HCT116 (cell line): ENCODE data around the gene SLC27A1. TPM values are rescaled to one million over a fixed set of nuclear protein-coding genes. Genes with fewer than 3 reads are reported as not detected.

ENCODE experiments used
- ATAC-seq: fragments of 200-7000 bp; cut with Tn5 transposase; 2 replicates; pipeline ENCODE4 v1.9.1; 2020; ENCODE audit warnings: mild to moderate bottlenecking, moderate library complexity
- BruUV-seq: library from RNA; stranded (reverse); fragments of 400-500 nt; replicated peaks from 2 replicates; lab custom pipeline; 2021; lab: Mats Ljungman, UMichigan
- CTCF ChIA-PET: fragments of 300-600 bp; sonication (Branson Sonifier 250); formaldehyde crosslinking; loops from one replicate; lab custom pipeline; 2021; ENCODE audit warnings: antibody characterized with exemption; lab: Charles Lee
- POLR2A ChIA-PET: fragments of 300-600, 350-600 bp; sonication (Branson Sonifier 250); formaldehyde crosslinking; loops from one replicate; lab custom pipeline; 2021; ENCODE audit warnings: antibody characterized with exemption; lab: Charles Lee
- RAD21 ChIA-PET, 2 experiments: fragments of 300-600 bp; sonication (Branson Sonifier 250); formaldehyde crosslinking; loops; one replicate each; lab custom pipeline; 2023; ENCODE audit warnings: low total read pairs in 2 of 2; ENCODE audit not compliant: uncharacterized antibody in 2 of 2, unreplicated experiment in 2 of 2, low non-redundant PET in 1 of 2; lab: Charles Lee
- DNase-seq: peaks from one replicate; pipeline ENCODE4 v3.0.0-alpha.2; 2010; ENCODE audit warnings: low read depth, low spot score
- H2AFZ ChIP-seq: fragments of 200-600 bp; shearing (Covaris generic), sonication (generic); 2 replicates; pipeline ENCODE4 v1.6.1; 2017; ENCODE audit warnings: low read depth, mixed run types, mixed read lengths, antibody characterized with exemption, low read length; ENCODE audit not compliant: poor library complexity, severe bottlenecking
- H3K27ac ChIP-seq: 2 replicates; pipeline ENCODE4 v1.5.1; 2012; ENCODE audit warnings: low read depth, low read length
- H3K27me3 ChIP-seq: fragments of 200-600 bp; sonication (generic); 2 replicates; pipeline ENCODE4 v1.6.1; 2016; ENCODE audit warnings: mixed run types, low read length, mixed read lengths; ENCODE audit not compliant: insufficient read depth
- H3K36me3 ChIP-seq, 2 experiments: fragments of 200-500 bp in 1 of 2; fragments of 200-600 bp in 1 of 2; sonication (Bioruptor generic) in 1 of 2; sonication (generic) in 1 of 2; 2 replicates each; pipeline versions ENCODE4 v1.5.1 to v1.6.1; 2014 to 2016; ENCODE audit warnings: low read length in 2 of 2, inconsistent platforms in 1 of 2, mixed read lengths in 1 of 2, mixed run types in 1 of 2; ENCODE audit not compliant: insufficient read depth in 2 of 2, control insufficient read depth in 1 of 2
- H3K4me1 ChIP-seq, 2 experiments: fragments of 200-600 bp in 1 of 2; sonication (generic) in 1 of 2; 2 replicates each; pipeline versions ENCODE4 v1.5.1 to v1.6.1; 2012 to 2017; ENCODE audit warnings: low read length in 2 of 2, inconsistent platforms in 1 of 2, mild to moderate bottlenecking in 1 of 2, mixed read lengths in 1 of 2, mixed run types in 1 of 2, moderate library complexity in 1 of 2; ENCODE audit not compliant: insufficient read depth in 2 of 2, control insufficient read depth in 1 of 2
- H3K4me2 ChIP-seq: fragments of 200-600 bp; sonication (generic); 2 replicates; pipeline ENCODE4 v1.6.1; 2017; ENCODE audit warnings: mixed run types, low read length, mixed read lengths
- H3K4me3 ChIP-seq, 2 experiments: fragments of 200-600 bp in 1 of 2; sonication (generic) in 1 of 2; replicated peaks in 1 of 2; 2 replicates each; pipeline ENCODE4 v1.5.1; 2011 to 2016; ENCODE audit warnings: low read length in 2 of 2, control low read depth in 1 of 2, low read depth in 1 of 2, mild to moderate bottlenecking in 1 of 2, mixed read lengths in 1 of 2, mixed run types in 1 of 2
- H3K79me2 ChIP-seq: fragments of 200-600 bp; sonication (generic); 2 replicates; pipeline ENCODE4 v1.6.1; 2017; ENCODE audit warnings: mild to moderate bottlenecking, mixed run types, low read length, moderate library complexity, mixed read lengths; ENCODE audit not compliant: insufficient read depth
- H3K9ac ChIP-seq: fragments of 200-600 bp; sonication (generic); 2 replicates; pipeline ENCODE4 v1.6.1; 2016; ENCODE audit warnings: low read length, mixed read lengths
- H3K9me2 ChIP-seq: fragments of 200-600 bp; sonication (generic), shearing (Covaris generic); 2 replicates; pipeline ENCODE4 v1.6.1; 2017; ENCODE audit warnings: mixed run types, mild to moderate bottlenecking, moderate library complexity; ENCODE audit not compliant: insufficient read depth
- H3K9me3 ChIP-seq, 2 experiments: fragments of 200-500 bp in 1 of 2; fragments of 200-600 bp in 1 of 2; sonication (Bioruptor generic) in 1 of 2; sonication (generic) in 1 of 2; 2 replicates each; pipeline ENCODE4 v1.6.1; 2014 to 2017; ENCODE audit warnings: low read length in 2 of 2, mixed read lengths in 2 of 2, inconsistent platforms in 1 of 2, low read depth in 1 of 2, mild to moderate bottlenecking in 1 of 2, mixed run types in 1 of 2, moderate library complexity in 1 of 2; ENCODE audit not compliant: control insufficient read depth in 1 of 2, insufficient read depth in 1 of 2
- H4K20me1 ChIP-seq: fragments of 200-600 bp; sonication (generic), shearing (Covaris generic); 2 replicates; pipeline ENCODE4 v1.6.1; 2017; ENCODE audit warnings: mixed run types, mild to moderate bottlenecking, moderate library complexity; ENCODE audit not compliant: insufficient read depth
- CEBPB ChIP-seq: IDR thresholded peaks from 2 replicates; pipeline ENCODE4 v1.6.1; 2012; ENCODE audit warnings: low read depth
- SRF ChIP-seq: IDR thresholded peaks from 2 replicates; pipeline ENCODE4 v1.6.1; 2012; ENCODE audit warnings: low read depth
- TCF7L2 ChIP-seq: IDR thresholded peaks from 2 replicates; pipeline ENCODE4 v1.7.0; 2011; ENCODE audit warnings: borderline replicate concordance, inconsistent platforms; ENCODE audit not compliant: insufficient read depth, insufficient read length; ENCODE audit errors: extremely low read depth
- ZNF274 ChIP-seq: fragments of 200-500 bp; sonication (Bioruptor generic); IDR thresholded peaks from 2 replicates; pipeline ENCODE4 v1.6.1; 2014; ENCODE audit warnings: mild to moderate bottlenecking, low read depth, low read length, inconsistent platforms
- intact Hi-C: fragments of 100-400 bp; cut with micrococcal nuclease; formaldehyde crosslinking; loops from 2 replicates; pipeline ENCODE4 v1.10.0; 2022
- total RNA-seq: library from RNA; stranded (reverse); gene quantifications from one replicate; pipeline ENCODE4 v1.2.1, GENCODE V29; 2021; ENCODE audit not compliant: unreplicated experiment
- TF ChIP-seq, protein P1 (sequence below), 3 experiments: fragments of 200-600 bp in 1 of 3; sonication (generic) in 1 of 3; IDR thresholded peaks in 2 of 3; conservative IDR thresholded peaks in 1 of 3; 2 replicates each; pipeline ENCODE4 v1.5.1; 2012 to 2017; ENCODE audit warnings: low read depth in 2 of 3, low read length in 2 of 3, antibody characterized with exemption in 1 of 3, borderline replicate concordance in 1 of 3, control low read depth in 1 of 3, mild to moderate bottlenecking in 1 of 3, mixed read lengths in 1 of 3, mixed run types in 1 of 3, moderate library complexity in 1 of 3; ENCODE audit not compliant: insufficient read depth in 1 of 3
- TF ChIP-seq, protein P2 (sequence below): IDR thresholded peaks from 2 replicates; pipeline ENCODE4 v1.6.1; 2011; ENCODE audit warnings: mild to moderate bottlenecking, low read length, moderate library complexity; ENCODE audit not compliant: insufficient replicate concordance; ENCODE audit errors: extremely low read depth
- TF ChIP-seq, protein P3 (sequence below): IDR thresholded peaks from 2 replicates; pipeline ENCODE4 v1.6.1; 2012

Gene SLC27A1
- total RNA-seq, 1 experiment from 2014 or later = 22.5 TPM

DNA sequence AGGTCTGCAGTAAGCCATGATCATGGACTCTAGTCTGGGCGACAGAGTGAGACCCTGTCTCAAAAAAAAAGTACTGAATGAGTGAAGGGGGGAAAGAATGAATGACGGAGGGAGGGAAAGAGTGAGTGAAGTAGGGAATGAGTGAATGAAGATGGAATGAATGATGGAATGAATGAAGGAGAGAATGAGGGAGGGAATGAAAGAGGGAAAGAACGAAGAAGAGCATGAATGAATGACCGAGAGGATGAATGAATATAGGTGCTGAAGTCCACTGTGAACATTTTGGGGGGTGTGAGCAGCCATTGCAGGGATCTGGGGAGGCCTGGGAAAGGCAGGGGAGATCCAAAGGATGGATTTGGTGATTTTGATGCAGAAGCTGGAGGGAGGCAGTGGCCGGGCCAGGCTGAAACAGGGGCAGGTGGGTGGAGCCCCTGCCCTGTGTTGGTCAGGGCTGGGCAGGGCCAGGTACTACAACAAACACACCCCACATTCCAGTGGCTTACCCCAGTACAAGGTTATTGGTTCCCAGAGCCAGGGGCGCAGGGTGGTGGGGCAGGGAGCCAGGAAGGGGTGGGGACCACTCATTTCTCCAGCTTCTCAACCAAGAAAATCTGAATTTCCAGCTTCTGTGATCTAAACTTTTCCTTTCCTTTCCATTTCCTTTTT lies 14.3 kb downstream of the SLC27A1 start:
- ChIA-PET CTCF (no interaction called here), RAD21 (interaction anchor here in 1 of 2 experiments (0.7 kb wide), 1 partner anchor 95 kb away, joined by 3 read pairs; no protein-coding TSS in a partner anchor), POLR2A (no interaction called here)
- no peaks in the 10 kb centered on the region for H3K9me3 ChIP-seq
- no peaks in the 10 kb centered on the region for H3K36me3 ChIP-seq
- H3K4me3 ChIP-seq = no peak overlapping the region
- H3K4me1 ChIP-seq = peaks cover 18 to 30% of the 10 kb centered on the region in 2 experiments
- ATAC-seq = no peak
- intact Hi-C loops = no loop called here
- 0 out of 2 replicates have a peak, but pooled peaks cover 4% of the 10 kb centered on the region for H3K79me2 ChIP-seq
- H3K27me3 ChIP-seq = no peaks in the 10 kb centered on the region
- H3K9me2 ChIP-seq = no peaks in the 10 kb centered on the region
- no peak overlapping the region for H3K27ac ChIP-seq
- DNase-seq = no peak
- TF ChIP-seq CEBPB = no peak
- TF ChIP-seq, protein P1, sequence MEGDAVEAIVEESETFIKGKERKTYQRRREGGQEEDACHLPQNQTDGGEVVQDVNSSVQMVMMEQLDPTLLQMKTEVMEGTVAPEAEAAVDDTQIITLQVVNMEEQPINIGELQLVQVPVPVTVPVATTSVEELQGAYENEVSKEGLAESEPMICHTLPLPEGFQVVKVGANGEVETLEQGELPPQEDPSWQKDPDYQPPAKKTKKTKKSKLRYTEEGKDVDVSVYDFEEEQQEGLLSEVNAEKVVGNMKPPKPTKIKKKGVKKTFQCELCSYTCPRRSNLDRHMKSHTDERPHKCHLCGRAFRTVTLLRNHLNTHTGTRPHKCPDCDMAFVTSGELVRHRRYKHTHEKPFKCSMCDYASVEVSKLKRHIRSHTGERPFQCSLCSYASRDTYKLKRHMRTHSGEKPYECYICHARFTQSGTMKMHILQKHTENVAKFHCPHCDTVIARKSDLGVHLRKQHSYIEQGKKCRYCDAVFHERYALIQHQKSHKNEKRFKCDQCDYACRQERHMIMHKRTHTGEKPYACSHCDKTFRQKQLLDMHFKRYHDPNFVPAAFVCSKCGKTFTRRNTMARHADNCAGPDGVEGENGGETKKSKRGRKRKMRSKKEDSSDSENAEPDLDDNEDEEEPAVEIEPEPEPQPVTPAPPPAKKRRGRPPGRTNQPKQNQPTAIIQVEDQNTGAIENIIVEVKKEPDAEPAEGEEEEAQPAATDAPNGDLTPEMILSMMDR (IDR thresholded peaks at IDR 0.05 in 2 of 3, conservative IDR thresholded peaks at IDR 0.05 in 1 of 3; ENCODE audit: borderline replicate concordance in 1 of 3, insufficient read depth in 1 of 3, low read depth in 2 of 3, low read length in 2 of 3) = no peak
- no peak for TF ChIP-seq SRF
- TF ChIP-seq TCF7L2 = no peak
- H2AFZ ChIP-seq = no peak overlapping the region
- H4K20me1 ChIP-seq = no peaks in the 10 kb centered on the region
- no peak overlapping the region for H3K4me2 ChIP-seq
- H3K9ac ChIP-seq = no peak overlapping the region
- no TSS peak for BruUV-seq

DNA sequence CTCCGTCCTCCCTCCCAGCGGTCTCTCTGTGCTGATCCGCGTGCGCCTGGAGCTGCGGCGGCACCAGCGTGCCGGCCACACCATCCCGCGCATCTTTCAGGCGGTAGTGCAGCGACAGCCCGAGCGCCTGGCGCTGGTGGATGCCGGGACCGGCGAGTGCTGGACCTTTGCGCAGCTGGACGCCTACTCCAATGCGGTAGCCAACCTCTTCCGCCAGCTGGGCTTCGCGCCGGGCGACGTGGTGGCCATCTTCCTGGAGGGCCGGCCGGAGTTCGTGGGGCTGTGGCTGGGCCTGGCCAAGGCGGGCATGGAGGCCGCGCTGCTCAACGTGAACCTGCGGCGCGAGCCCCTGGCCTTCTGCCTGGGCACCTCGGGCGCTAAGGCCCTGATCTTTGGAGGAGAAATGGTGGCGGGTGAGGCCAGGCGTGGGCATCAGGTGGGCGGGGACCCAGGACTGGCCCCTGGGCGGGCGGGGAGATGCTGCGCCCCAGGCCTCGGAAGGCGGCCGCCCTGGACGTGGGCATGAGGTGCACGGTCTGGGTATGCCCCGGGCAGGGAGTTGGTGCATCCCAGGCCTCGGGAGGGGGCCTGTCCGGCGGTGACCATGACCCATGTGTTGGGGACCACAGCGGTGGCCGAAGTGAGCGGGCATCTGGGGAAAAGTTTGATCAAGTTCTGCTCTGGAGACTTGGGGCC lies 16.4 kb downstream of the SLC27A1 start:
- H3K4me3 ChIP-seq = no peak overlapping the region
- H4K20me1 ChIP-seq = no peaks in the 10 kb centered on the region
- H3K9ac ChIP-seq = no peak overlapping the region
- H3K9me3 ChIP-seq = no peaks in the 10 kb centered on the region
- POLR2A ChIA-PET = no interaction called here
- H3K9me2 ChIP-seq = no peaks in the 10 kb centered on the region
- CTCF ChIA-PET = interaction anchor here (0.9 to 1.7 kb wide), 2 partner anchors 9 to 280 kb away, joined by 3 to 6 read pairs; no protein-coding TSS in a partner anchor
- H3K4me1 ChIP-seq = peaks cover 18 to 32% of the 10 kb centered on the region in 2 experiments
- ATAC-seq (no peak), DNase-seq (no peak)
- intact Hi-C loops = no loop called here
- H2AFZ ChIP-seq = no peak overlapping the region
- H3K27me3 ChIP-seq = no peaks in the 10 kb centered on the region
- no TSS peak for BruUV-seq
- H3K27ac ChIP-seq = no peak overlapping the region; the same call in 1 of the 2 replicates
- H3K79me2 ChIP-seq = 0 out of 2 replicates have a peak, but pooled peaks cover 4% of the 10 kb centered on the region
- no peak overlapping the region for H3K4me2 ChIP-seq
- TF ChIP-seq, protein P2, sequence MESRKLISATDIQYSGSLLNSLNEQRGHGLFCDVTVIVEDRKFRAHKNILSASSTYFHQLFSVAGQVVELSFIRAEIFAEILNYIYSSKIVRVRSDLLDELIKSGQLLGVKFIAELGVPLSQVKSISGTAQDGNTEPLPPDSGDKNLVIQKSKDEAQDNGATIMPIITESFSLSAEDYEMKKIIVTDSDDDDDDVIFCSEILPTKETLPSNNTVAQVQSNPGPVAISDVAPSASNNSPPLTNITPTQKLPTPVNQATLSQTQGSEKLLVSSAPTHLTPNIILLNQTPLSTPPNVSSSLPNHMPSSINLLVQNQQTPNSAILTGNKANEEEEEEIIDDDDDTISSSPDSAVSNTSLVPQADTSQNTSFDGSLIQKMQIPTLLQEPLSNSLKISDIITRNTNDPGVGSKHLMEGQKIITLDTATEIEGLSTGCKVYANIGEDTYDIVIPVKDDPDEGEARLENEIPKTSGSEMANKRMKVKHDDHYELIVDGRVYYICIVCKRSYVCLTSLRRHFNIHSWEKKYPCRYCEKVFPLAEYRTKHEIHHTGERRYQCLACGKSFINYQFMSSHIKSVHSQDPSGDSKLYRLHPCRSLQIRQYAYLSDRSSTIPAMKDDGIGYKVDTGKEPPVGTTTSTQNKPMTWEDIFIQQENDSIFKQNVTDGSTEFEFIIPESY = no peak
- no peak for TF ChIP-seq ZNF274
- TF ChIP-seq, protein P3, sequence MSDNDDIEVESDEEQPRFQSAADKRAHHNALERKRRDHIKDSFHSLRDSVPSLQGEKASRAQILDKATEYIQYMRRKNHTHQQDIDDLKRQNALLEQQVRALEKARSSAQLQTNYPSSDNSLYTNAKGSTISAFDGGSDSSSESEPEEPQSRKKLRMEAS = no peak
- no peaks in the 10 kb centered on the region for H3K36me3 ChIP-seq
- RAD21 ChIA-PET = no interaction called here
